CD4-positive, alpha-beta T cell treated with Interleukin-17A for 4 hours (primary cell): ENCODE results near the gene SSBP1.

Experiments
- DNase-seq: peaks from one replicate; pipeline ENCODE4 v3.0.0-alpha.2; 2020; ENCODE audit warnings: mixed read lengths

SSBP1 gene

DNA sequence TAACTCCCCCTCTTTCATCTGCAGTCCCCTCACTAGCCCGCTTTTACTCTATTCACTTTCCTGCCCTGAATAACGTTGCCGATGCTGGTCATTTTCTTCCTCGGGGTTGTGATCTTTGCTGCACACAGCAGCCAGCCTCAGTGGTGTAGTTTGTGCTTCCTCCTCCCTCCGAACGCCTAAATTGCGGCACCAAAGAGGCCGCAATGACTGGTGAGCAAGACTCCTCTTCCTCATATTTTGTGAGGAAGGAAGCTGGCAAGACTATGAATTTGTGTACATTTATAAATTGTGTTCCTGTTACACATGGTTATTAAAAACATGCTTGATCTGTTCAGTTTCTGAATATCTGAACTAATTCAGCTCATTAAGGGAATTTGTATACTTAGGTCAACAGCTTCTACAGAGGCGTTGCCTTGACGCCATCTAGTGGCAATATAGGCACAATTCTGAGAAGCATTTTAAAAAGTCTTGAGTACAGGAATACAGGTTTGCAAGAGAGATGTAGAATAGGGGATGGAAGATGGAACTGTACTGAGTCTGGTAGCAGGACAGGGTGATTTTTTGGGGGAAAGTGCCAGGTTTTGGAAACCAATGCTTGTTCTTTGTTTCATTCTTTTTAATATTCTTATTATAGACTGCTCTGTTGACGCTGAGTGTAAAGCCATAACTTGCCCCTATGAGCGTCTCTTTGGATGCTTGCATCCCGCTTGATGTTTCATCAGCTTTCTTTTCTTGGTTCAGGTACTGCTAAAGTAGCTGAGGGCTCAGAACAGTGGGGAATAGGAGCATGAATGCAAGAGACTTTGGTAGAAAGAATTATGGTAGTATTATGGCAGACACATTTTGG, 47.8 kb downstream of the SSBP1 start:
- peak; percentile 20 for DNase-seq

DNA sequence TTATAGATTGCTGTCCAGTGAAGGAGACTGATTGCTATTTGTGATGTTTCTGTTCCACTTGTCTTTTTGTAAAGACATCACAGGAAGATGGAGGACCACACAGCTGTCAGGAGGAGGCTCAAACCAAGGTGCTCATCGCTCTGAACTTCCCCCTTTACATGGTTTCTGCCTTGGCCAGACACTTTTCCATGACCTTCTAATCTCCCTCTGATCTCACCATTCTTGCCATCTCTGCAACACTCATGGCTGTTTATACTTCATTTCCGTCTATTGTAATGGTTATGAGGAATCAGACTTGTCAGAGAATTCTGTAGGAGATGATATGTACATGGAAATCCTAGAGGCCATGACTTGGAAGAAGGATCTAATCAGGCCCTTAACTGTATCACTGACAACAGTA, 50.1 kb downstream of the SSBP1 start:
- no peak for DNase-seq

DNA sequence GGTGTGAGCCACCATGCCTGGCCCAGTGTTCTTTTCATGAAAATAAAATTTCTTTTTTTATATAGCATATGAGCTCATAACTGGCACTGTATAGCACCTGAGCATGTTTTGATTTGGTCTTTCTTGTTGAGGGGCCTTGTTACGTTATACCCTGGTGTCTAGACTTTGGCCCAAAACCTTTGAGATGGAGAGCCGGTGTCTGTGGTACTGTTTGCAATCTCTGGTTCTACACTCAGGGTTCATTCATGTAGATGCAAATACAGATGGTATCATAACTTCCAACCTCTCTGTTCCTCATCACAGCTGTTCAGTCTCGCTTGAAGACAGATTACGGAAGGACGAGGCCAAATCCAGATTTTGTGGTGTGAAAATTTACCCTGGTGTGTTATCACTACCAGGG, 51.8 kb downstream of the SSBP1 start, which contains the start of gene TAS2R5:
Gene TAS2R5, plus strand, starts transcription at position 301 of the 400 bp plus-strand sequence. CDS start 145 bp downstream, outside the sequence.
- DNase-seq: no peak

DNA sequence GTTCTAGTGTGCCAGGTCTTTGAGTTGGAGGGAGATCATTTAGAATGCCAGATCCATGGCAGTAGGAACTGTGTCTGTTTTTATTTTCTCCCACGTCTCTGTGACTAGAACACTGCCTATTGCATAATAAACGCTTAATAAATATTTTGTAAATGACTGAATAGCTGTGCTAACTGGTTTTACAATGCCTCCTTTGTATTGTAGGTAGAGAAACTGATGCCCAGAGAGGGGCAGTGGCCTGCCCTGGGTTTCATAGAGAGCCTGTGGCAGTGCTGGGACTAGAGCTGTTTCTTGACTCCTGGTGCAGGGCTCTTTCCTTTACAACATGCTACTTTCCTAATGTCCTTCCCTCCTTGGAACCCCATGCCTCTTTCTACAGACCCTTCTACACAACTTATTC, 54.4 kb downstream of the SSBP1 start:
- no peak for DNase-seq
